Measurements from ENCODE around the gene SYNPO2L.

- TF ChIP-seq REST (IDR thresholded peaks at IDR 0.05; ENCODE audit: insufficient replicate concordance, low read depth) (no peak), CTCF (IDR thresholded peaks at IDR 0.05; ENCODE audit: insufficient read depth, low read length) (no peak)
Measured at GRCh38 chr10:73647875-73648651, 7.8 kb downstream of the SYNPO2L start.
